GM12875 (cell line): ENCODE measurements around the gene SHMT1.
"Not testable (repeated sequence)": the region's sequence is repeated elsewhere in the genome, so short reads cannot be mapped to it uniquely, and the experiment has no call there.

ENCODE experiments used
- H3K4me3 ChIP-seq: one replicate; pipeline ENCODE4 v1.5.1; 2011; ENCODE audit warnings: low read depth, low read length, control low read depth
- CTCF ChIP-seq: IDR thresholded peaks from 2 replicates; pipeline ENCODE4 v1.5.1; 2011; ENCODE audit warnings: low read depth, mild to moderate bottlenecking, control low read depth, inconsistent platforms, low read length, moderate library complexity, borderline replicate concordance; ENCODE audit not compliant: insufficient read depth

SHMT1 gene

GRCh38 chr17:18377437-18378204 lies 14.3 kb upstream of the SHMT1 start, which contains the start of gene EVPLL:
Gene EVPLL, plus strand, starts transcription at chr17:18377778. Its CDS starts 3,160 bp downstream, at chr17:18380938.
- H3K4me3 ChIP-seq: no peak within 1 kb of the TSS
- TF ChIP-seq CTCF: no peak

GRCh38 chr17:18374216-18374615 lies 10.9 kb upstream of the SHMT1 start:
- H3K4me3 ChIP-seq: no peak overlapping the region
- no peak for TF ChIP-seq CTCF

- not testable (repeated sequence) for H3K4me3 ChIP-seq
Observed at GRCh38 chr17:18373181-18373580, 9.8 kb upstream of the SHMT1 start.

- H3K4me3 ChIP-seq: no peak overlapping the region
- TF ChIP-seq CTCF: no peak
Observed at GRCh38 chr17:18371455-18371854, 8.1 kb upstream of the SHMT1 start.

GRCh38 chr17:18370761-18371160 lies 7.4 kb upstream of the SHMT1 start:
- no peak for TF ChIP-seq CTCF
- no peak overlapping the region for H3K4me3 ChIP-seq

GRCh38 chr17:18368946-18369345 lies 5.6 kb upstream of the SHMT1 start:
- no peak for TF ChIP-seq CTCF
- H3K4me3 ChIP-seq: no peak overlapping the region

- no peak for TF ChIP-seq CTCF
- H3K4me3 ChIP-seq: no peak overlapping the region
Observed at GRCh38 chr17:18364166-18364565, 816 bp upstream of the SHMT1 start.
